GM18870 (cell line): ENCODE data around the gene IGFBPL1.
"Not testable (repeated sequence)": the region's sequence is repeated elsewhere in the genome, so short reads cannot be mapped to it uniquely, and the experiment has no call there.

ENCODE experiments used
- ATAC-seq: cut with Tn5 transposase; IDR thresholded peaks from one replicate; pipeline ENCODE4 v1.9.1; 2021; ENCODE audit warnings: moderate library complexity; ENCODE audit not compliant: unreplicated experiment

The IGFBPL1 gene

DNA sequence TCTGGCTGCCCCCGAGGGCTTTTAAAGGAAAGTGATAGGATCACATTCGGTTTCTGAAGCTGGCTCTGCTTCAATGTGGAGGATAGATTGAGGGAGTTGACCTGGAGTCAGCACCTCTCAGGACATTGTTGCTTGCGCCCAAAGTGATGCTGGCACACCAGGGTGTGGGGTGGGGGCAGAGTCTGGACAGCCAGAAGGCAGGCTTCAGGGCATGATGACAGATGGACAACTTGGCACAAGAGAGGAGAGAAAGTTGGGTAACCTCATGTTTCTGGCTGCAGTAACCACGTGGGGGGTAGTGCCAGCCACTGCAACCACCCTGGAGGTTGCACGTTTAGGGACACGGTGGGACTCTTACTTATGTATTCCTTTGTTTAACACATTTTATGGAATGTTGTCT, 22.3 kb downstream of the IGFBPL1 start:
- no peak for ATAC-seq

DNA sequence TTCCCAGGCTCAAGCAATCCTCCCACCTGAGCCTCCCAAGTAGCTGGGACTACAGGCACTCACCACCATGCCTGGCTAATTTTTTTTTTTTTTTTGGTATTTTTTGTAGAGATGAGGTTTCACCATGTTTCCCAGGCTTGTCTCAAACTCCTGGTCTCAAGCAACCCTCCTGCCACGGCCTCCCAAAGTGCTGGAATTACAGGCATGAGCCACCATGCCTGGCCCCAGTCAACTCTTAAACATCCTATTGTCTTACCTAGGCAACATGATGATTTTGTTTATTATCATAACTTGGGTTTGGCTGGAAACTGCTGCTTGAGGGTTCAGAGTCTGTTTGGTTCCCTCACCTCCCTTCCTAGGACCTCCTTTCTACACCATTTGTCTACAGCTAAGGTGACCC, 25.1 kb downstream of the IGFBPL1 start:
- not testable (repeated sequence) for ATAC-seq

DNA sequence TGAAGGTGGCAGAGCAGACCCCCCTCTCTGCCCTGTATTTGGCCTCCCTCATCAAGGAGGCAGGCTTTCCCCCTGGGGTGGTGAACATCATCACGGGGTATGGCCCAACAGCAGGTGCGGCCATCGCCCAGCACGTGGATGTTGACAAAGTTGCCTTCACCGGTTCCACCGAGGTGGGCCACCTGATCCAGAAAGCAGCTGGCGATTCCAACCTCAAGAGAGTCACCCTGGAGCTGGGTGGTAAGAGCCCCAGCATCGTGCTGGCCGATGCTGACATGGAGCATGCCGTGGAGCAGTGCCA, 27.9 kb downstream of the IGFBPL1 start:
- ATAC-seq: no peak

DNA sequence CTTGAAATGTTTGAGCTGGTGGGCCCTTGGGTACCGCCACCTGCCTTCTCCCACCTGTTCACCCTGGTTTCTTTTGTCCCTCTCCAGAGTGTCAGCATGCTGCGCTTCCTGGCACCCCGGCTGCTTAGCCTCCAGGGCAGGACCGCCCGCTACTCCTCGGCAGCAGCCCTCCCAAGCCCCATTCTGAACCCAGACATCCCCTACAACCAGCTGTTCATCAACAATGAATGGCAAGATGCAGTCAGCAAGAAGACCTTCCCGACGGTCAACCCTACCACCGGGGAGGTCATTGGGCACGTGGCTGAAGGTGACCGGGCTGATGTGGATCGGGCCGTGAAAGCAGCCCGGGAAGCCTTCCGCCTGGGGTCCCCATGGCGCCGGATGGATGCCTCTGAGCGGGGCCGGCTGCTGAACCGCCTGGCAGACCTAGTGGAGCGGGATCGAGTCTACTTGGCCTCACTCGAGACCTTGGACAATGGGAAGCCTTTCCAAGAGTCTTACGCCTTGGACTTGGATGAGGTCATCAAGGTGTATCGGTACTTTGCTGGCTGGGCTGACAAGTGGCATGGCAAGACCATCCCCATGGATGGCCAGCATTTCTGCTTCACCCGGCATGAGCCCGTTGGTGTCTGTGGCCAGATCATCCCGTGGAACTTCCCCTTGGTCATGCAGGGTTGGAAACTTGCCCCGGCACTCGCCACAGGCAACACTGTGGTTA, 28.4 kb downstream of the IGFBPL1 start:
- ATAC-seq: no peak

DNA sequence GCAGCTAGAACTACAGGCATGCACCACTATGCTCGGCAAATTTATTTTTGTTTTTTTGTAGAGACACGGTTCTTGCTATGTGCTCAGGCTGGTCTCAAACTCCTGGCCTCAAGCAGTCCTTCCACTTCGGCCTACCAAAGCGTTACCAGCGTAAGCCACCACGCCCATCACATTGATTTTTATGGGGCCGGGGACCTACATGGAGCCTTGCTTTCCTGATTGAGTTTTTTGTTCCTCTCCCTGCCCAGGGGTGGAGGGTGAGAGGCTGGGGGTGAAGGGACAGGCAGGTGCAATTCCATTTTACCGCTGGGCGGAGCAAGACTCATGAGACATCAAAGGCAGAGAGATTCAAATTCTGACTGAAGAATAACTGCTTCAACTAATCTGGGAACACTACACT, 29.8 kb downstream of the IGFBPL1 start:
- ATAC-seq: no peak

DNA sequence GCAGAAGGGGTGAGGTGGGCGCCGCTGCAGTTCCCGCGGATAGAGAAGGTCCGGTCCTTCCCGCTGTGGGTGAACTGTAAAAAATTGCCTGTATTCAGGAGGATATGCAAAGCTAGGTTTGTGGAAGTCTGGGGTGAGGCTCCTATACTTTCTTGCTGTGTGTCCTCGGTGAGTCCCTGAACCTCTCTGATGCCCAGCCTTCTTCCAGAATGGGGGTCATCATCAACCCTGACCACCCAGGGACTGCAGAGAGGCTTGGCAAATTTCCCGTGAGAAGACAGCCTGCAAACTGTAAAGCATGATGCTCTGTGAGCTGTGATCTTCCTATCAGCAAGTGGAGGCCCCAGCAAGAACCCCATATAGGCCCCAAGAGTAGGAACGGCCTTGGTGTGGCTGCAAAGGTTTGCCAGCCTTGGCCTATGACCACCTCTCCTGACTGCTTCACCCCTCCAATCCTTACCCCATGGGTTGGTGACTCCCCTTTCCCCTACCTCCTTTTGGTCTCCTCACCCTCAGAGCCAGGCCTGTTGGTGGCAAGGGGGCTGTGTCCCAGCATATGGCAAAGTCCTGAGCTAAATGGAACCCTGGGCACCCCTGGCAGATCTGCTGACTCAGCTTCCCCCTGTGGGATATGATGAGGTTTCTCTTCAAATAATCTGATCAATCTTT, 31.0 kb downstream of the IGFBPL1 start:
- peak; percentile 3 for ATAC-seq

DNA sequence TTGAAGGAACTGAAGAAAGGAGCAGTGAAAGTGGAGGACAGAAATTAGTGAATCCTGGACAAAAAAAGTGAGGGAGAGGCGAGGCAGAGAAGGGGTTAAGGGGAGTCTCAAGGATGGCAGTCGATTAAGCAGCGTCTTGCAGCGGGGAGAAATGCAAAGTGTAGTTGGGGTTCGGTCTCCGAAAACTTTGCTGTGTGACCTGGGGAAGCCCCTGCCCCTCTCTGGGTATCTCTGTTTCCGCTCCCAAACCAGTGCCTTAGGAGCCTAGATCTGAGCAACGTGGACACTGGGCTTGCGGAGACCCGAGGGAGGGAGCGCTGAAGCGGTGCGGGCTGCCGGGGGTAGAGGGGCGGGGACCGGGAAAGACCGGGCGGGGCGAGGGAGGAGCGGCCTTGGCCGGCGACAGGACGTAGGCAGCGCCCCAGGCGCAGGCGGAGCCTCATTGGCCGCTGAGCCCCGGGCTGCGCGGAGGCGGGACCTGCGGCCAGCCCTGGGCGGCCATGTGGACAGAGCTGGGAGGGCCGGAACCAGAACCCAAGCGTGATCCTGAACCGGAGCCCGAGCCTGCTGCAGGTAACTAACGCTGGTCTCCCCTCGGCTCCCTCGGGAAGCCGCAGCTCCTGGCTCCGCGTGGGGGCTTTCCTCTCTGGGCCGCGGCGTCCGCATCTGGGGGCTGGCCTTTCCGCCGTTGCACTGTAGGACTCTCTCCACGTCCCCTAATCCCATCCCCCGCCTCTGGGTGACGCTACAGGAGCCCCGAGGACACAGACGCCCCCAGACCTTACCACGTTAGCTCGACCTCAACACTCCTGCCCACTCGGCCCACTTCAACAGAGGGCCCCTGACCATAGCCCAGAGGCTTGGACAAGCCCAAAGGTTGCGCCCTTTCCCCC, 31.8 kb downstream of the IGFBPL1 start, which contains the start of gene ALDH1B1:
TSS of gene ALDH1B1 (plus strand) at position 468 of the 893 bp plus-strand sequence. CDS start 3,047 bp downstream, outside the sequence.
- ATAC-seq: peak; percentile 83

DNA sequence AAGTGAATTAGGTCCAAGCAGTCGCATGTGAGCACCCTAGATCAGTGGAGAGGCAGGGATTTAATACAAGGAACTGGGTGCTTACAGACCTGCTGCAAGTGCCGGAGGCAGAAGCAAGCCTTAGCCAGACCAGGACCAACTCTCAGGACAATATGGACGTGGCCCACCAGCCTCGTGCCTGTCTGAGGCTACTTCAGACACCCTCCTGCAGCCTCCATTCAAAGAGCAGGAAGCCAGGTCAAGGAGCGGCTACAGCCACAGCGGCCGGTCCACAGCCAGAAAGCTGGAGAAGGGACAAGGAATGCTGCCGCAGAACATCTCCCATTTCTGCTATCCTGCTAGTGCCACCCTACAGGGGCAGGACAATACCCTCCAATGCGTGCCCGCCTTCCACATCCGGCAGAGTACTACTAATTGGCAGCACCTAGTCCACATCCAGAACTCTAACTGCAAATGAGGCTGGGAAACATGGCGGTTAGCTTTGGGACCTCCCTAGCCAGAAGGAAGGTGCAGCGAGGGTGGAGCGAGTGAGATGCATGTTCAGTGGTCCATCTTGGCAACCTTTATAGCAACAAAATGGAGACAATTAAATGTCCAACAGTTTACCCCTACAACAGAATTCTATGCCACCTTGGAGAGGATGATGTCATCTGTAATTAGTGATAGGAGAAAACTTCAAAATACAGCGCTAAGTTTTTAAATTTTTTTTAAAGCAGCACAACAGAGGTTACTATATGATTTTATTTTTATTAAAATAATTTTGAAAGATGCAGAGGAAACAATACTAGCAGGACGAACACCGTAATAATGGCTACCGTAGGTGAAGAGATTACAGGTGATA, 32.8 kb downstream of the IGFBPL1 start:
- no peak for ATAC-seq

DNA sequence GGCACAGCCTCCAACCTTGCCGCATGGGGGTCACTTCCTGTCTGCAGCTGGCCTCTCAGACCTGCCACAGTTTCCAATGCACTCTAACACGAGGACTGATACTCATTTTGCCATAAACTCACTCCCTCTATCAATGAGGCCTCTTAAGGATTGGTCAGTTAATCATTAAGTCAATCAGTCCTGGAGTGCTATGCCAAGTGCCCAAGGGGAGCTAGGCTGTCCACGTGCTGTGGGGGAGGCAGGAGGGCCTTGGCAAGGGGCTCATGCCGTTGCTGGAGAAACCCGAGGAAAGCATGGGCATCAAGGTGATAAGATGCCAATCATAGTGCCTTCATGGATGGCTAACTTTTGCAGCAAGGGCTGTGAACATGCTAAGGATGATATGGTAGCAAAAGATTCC, 33.4 kb downstream of the IGFBPL1 start:
- no peak for ATAC-seq

DNA sequence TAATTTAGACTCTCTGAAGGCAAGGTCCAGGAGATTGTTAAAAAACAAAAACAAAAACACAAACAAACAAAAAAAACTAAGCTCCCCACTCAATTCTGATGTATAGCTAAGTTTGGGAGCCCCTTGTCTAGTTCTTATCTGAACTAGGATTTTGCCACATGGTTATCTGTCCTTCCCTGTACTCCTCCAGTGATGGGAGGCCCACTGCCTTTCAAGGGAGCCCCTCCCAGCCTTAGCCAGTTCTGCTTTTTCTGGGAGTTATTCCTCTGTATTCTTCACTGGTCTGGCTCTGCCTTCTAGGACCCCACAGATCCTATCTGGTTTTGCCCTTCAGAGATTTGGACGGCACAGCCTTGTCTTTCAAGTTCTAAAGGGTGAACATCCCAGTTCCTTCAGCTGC, 33.8 kb downstream of the IGFBPL1 start:
- ATAC-seq: no peak

DNA sequence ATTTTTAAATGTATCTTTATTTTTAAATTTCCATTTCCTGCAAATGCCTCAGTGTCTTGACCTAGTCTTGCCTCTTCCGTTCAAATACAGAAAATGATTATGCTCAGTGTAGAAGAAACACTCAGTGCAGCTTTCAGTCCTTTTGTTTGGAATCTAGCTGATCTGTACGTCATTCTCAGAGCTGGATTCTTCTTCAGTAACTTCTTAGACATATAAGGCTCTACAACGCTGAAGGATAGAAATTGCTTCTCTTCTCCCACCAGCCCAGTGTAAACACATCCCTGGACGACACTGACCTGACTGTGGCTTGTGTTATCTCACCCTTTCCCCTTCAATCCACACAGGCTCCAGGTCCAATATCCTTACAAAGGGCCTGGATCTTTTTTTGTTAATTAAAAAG, 34.9 kb downstream of the IGFBPL1 start:
- no peak for ATAC-seq

DNA sequence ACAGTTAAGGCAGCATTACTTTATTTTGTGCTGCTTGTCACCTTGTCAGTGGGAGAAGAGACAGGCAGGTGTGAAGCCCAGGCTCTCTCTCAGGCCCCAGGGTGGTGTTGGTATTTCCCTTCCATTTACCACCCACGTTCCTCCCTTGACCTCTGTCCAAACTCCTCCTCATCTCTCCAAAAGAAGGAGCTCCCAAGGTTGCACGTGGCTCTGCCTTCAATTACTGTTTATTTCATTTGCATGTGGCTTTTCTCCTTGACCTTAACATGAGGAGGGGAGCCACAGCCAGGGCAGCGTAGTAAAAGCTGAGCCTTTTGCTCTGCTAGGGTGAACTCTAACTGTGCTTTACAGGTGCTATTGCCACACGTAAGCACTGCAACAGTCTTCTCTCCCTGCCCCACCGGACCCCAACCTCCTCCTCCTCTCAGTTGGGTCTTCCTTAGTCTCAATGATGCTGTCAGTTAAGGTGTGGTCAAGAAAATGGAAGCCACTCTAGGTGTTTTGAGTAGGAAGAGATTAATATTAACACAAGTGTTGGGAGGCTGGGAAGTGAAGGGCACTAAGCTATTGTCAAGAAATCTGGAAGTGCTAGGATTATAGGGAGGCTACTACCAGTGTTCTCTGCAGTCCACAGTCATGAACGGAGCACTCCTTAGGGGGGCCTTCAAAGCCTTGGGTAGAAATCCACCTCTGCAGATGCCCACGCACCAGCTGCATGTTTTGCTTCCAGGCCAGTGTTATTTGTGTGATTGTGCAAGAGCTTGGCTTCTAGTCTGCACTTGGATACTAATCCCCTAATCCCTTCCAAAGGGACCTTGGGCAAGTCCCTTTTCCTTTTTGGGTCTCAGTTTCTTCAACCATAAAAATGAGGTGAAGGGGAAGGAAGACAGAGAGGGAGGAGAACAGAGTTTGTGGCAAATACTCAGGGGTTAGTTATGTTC, 35.7 kb downstream of the IGFBPL1 start:
- ATAC-seq: no peak

DNA sequence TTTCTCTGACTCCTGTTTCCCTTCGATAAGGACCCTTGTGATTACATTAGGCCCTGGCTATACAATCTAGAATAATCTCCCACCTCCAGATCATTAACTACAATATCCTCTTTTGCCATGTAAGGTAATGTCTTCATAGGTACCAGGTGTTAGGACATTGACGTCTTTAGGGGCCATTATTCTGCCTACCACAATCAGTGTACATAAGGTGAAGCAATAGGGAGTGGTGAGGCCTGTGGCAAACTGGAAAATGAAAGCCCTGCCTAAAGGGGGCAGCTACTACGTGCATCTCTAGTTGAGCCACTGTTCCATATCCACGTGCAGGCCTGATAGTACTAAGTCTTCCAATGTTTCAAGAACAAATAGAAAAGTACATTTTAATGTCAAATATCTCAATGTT, 36.5 kb downstream of the IGFBPL1 start:
- ATAC-seq: no peak

DNA sequence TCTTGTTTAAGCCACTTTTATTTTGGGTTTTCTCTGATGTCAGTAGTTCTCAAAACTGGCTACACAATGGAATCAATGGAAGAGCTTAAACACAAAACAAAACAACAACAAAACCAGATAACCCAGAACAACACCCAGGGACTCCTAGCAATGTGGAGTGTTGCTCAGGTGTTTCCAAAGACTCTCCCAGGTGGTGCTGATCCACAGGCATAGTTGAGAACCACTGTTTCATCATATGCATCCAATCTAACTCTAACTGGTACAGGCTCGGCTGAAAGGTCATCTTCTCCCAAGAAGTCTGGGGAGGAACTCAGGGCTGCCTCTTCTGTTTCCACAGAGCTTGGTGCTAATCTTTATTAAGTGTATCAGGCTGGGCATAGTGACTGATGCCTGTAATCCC, 37.2 kb downstream of the IGFBPL1 start:
- no peak for ATAC-seq

DNA sequence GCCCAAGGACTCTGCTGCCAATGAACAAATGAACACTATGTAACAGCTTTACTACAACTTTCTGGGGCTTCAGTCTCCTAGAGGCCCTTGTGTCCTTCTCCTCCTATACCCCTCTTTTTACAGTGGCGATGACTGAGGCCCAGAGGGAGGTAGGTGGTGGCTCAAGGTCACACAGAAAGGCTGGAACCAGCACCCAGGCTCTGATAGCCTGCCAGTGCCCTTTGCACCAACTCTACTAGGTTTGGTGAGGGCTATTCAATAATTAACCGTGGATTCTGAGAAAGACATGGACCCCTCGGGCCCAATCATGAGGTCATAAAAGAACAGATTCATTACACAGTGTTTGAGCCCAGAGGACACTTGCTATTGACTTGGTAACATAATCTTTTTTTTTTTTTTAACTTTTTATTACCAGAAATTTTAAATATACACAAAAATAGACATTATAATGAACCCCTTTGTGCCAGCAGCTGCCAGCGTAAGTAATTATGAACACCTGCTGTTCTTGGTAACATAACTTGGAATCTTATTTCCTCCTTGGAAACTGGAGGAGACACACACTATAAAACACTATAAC, 37.8 kb downstream of the IGFBPL1 start:
- no peak for ATAC-seq

DNA sequence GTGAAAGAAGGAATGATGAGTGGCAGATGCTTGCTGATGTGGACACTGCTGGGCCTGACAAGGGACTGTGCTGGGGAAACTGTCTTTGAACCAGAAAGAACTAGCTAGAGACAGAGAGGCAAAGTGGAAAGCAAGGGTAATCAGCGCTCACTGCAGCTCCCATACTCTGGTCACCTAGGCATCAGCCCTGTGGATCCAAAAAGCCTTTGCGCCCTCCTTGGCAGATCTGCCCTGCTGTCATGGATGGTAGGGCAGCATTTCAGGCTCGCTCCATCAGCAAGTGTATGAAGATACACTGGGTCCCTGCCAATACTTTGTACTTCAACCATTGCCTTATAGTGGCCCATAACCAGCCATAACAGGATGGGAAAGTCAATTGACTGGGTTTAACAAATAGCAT, 38.4 kb downstream of the IGFBPL1 start:
- no peak for ATAC-seq

DNA sequence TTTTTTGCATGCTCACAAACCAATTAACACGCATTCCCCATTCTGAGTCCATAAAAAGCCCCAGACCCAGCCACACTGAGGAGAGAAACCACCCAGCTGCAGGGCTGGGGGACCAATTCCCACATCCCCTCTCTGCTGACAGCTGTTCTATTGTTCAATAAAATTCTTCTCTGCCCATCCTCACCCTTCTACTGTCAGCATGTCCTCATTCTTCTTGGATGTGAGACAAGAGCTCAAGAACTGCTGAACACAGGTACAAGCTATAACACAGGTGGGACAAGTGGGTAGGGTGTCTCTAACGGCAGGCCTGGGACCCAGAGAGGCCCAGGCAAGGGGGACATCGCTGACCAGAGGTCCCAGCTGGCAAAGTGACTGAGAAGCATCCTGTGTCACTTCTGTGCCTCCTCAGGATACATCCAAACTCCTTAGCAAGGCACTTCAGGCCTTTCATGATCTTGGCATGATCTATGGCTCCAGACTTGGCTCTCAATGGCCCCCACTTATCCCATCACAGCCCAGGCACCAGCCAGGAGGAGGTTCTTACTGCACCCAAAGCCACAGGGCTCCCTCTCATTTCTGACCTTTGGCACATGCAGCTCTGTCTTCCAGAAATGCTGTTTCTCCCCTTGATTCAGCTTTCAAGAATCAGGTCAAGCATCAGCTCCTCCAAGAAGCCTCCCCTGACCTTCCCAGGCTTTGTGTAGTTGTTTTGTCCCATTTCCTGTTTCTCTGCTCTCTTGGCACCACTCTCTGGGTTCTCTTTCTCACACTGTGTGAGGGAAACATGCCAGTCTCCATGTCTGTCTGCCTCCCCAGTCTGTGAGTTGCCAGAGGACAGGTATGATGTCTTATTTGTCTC, 39.0 kb downstream of the IGFBPL1 start:
- no peak for ATAC-seq

DNA sequence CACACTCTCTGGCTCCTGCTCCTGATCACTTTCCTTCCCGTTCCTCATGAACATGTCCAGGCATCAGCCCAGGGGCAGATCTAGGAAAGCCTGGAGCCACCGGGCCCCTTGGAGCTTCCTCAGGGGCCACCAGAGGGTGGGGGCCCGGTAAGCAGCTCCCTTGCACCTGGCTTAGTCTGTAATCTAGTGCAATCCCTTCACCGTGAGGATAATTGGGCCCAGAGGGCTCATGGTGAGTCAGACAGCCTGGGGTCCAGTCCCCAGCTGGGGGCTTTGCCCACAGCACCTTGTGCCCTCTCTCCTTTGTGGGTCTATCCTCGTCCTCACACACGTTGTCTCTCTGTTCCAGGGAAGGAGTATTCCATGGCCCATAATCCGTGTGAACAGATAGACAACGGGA, 42.1 kb downstream of the IGFBPL1 start:
- no peak for ATAC-seq
